GM21360 (cell line): ENCODE results near the gene BBS9.

Experiments used
- ATAC-seq: cut with Tn5 transposase; IDR thresholded peaks from one replicate; pipeline ENCODE4 v1.9.1; 2021; ENCODE audit warnings: mild to moderate bottlenecking, moderate library complexity; ENCODE audit not compliant: unreplicated experiment

The BBS9 gene

GRCh38 chr7:33590916-33591315 is 461.6 kb downstream of the BBS9 start:
- ATAC-seq = no peak

GRCh38 chr7:33591490-33591889 is 462.1 kb downstream of the BBS9 start:
- ATAC-seq = no peak

GRCh38 chr7:33592718-33593117 is 463.4 kb downstream of the BBS9 start:
- ATAC-seq = no peak

- ATAC-seq = no peak
These were observed 464.2 kb downstream of the BBS9 start for GRCh38 chr7:33593611-33594010.

- ATAC-seq = no peak
These were observed 467.3 kb downstream of the BBS9 start for GRCh38 chr7:33596686-33597085.

GRCh38 chr7:33597181-33597580 is 467.8 kb downstream of the BBS9 start:
- ATAC-seq = no peak

- no peak for ATAC-seq
These were observed 471.7 kb downstream of the BBS9 start for GRCh38 chr7:33601101-33601500.

- ATAC-seq = no peak
These were observed 472.5 kb downstream of the BBS9 start for GRCh38 chr7:33601884-33602283.

- ATAC-seq = no peak
These were observed 474.7 kb downstream of the BBS9 start for GRCh38 chr7:33604056-33604455.

GRCh38 chr7:33610918-33611317 is 481.6 kb downstream of the BBS9 start:
- ATAC-seq = no peak

GRCh38 chr7:33612442-33612841 is 483.1 kb downstream of the BBS9 start:
- ATAC-seq = no peak

- ATAC-seq = no peak
These were observed 485.2 kb downstream of the BBS9 start for GRCh38 chr7:33614357-33615117.

- ATAC-seq = no peak
These were observed 487.4 kb downstream of the BBS9 start for GRCh38 chr7:33616752-33617151.

GRCh38 chr7:33619264-33619663 is 489.9 kb downstream of the BBS9 start:
- ATAC-seq = no peak

GRCh38 chr7:33623267-33623666 is 493.9 kb downstream of the BBS9 start:
- no peak for ATAC-seq

- ATAC-seq = no peak
These were observed 494.9 kb downstream of the BBS9 start for GRCh38 chr7:33624215-33624614.

GRCh38 chr7:33626869-33627268 is 497.5 kb downstream of the BBS9 start:
- no peak for ATAC-seq

GRCh38 chr7:33627741-33628140 is 498.4 kb downstream of the BBS9 start:
- ATAC-seq = no peak

- ATAC-seq = no peak
These were observed 499.5 kb downstream of the BBS9 start for GRCh38 chr7:33628894-33629293.

- ATAC-seq = no peak
These were observed 501.0 kb downstream of the BBS9 start for GRCh38 chr7:33630359-33630758.

- ATAC-seq = no peak
These were observed 503.0 kb downstream of the BBS9 start for GRCh38 chr7:33632322-33632721.

GRCh38 chr7:33632840-33633525 is 503.6 kb downstream of the BBS9 start:
- no peak for ATAC-seq

GRCh38 chr7:33634606-33635005 is 505.2 kb downstream of the BBS9 start:
- no peak for ATAC-seq
